ENCODE results near the gene KCNJ12.

The KCNJ12 gene

GRCh38 chr17:21382560-21383495 lies 6.7 kb downstream of the KCNJ12 start:
- H3K9ac ChIP-seq (ENCODE audit: low read depth, low read length), result no peak overlapping the region
- H3K9me3 ChIP-seq (ENCODE audit: control insufficient read depth, insufficient read depth, low read length), result no peaks in the 10 kb centered on the region
- H3K36me3 ChIP-seq (ENCODE audit: control insufficient read depth, insufficient read depth, low read length), result no peaks in the 10 kb centered on the region
- peaks cover 14% of the 10 kb centered on the region for H3K27me3 ChIP-seq (ENCODE audit: control insufficient read depth, insufficient read depth, low read length)
- H3K4me3 ChIP-seq (ENCODE audit: low read depth, low read length), result no peak overlapping the region
- no peaks in the 10 kb centered on the region for H3K4me1 ChIP-seq (ENCODE audit: control insufficient read depth, insufficient read depth, low read length)

GRCh38 chr17:21385281-21385845 lies 9.2 kb downstream of the KCNJ12 start:
- H3K4me1 ChIP-seq (ENCODE audit: control insufficient read depth, insufficient read depth, low read length), result no peaks in the 10 kb centered on the region
- H3K36me3 ChIP-seq (ENCODE audit: control insufficient read depth, insufficient read depth, low read length), result no peaks in the 10 kb centered on the region
- H3K9ac ChIP-seq (ENCODE audit: low read depth, low read length), result no peak overlapping the region
- H3K9me3 ChIP-seq (ENCODE audit: control insufficient read depth, insufficient read depth, low read length), result no peaks in the 10 kb centered on the region
- no peaks in the 10 kb centered on the region for H3K27me3 ChIP-seq (ENCODE audit: control insufficient read depth, insufficient read depth, low read length)
- H3K4me3 ChIP-seq (ENCODE audit: low read depth, low read length), result no peak overlapping the region

- no peaks in the 10 kb centered on the region for H3K27me3 ChIP-seq (ENCODE audit: control insufficient read depth, insufficient read depth, low read length)
- H3K36me3 ChIP-seq (ENCODE audit: control insufficient read depth, insufficient read depth, low read length), result no peaks in the 10 kb centered on the region
- H3K9me3 ChIP-seq (ENCODE audit: control insufficient read depth, insufficient read depth, low read length), result no peaks in the 10 kb centered on the region
- H3K4me1 ChIP-seq (ENCODE audit: control insufficient read depth, insufficient read depth, low read length), result no peaks in the 10 kb centered on the region
- no peak overlapping the region for H3K4me3 ChIP-seq (ENCODE audit: low read depth, low read length)
- H3K9ac ChIP-seq (ENCODE audit: low read depth, low read length), result no peak overlapping the region
Measured at GRCh38 chr17:21387616-21388015, 11.5 kb downstream of the KCNJ12 start.

DNA sequence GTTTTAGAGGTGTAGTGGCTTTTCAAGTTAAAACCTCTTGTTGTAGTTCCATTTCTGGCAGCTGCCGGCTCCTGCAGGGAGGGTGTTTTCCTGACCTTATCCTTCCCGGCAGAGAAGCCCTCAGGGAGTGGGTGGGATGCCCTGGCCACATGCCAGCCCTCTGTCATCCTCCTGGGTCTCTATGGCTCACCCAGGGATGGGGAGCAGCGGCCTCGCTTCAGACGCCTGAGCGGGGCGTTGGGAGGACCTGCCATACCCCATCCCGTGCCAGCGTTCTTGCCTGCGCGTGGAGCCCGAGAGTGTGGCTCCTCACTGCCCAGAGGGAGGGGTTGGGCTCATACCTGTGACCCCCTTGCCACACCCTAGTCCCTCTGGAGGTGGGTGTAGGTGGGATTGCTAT lies 11.9 kb downstream of the KCNJ12 start:
- Histone ChIP-seq H3K9ac (ENCODE audit: low read depth, low read length) (no peak overlapping the region), H3K4me1 (ENCODE audit: control insufficient read depth, insufficient read depth, low read length) (no peaks in the 10 kb centered on the region), H3K9me3 (ENCODE audit: control insufficient read depth, insufficient read depth, low read length) (no peaks in the 10 kb centered on the region), H3K27me3 (ENCODE audit: control insufficient read depth, insufficient read depth, low read length) (no peaks in the 10 kb centered on the region), H3K36me3 (ENCODE audit: control insufficient read depth, insufficient read depth, low read length) (no peaks in the 10 kb centered on the region), H3K4me3 (ENCODE audit: low read depth, low read length) (no peak overlapping the region)

GRCh38 chr17:21388944-21389343 lies 12.8 kb downstream of the KCNJ12 start:
- no peaks in the 10 kb centered on the region for H3K27me3 ChIP-seq (ENCODE audit: control insufficient read depth, insufficient read depth, low read length)
- H3K36me3 ChIP-seq (ENCODE audit: control insufficient read depth, insufficient read depth, low read length), result no peaks in the 10 kb centered on the region
- no peaks in the 10 kb centered on the region for H3K9me3 ChIP-seq (ENCODE audit: control insufficient read depth, insufficient read depth, low read length)
- no peak overlapping the region for H3K9ac ChIP-seq (ENCODE audit: low read depth, low read length)
- no peaks in the 10 kb centered on the region for H3K4me1 ChIP-seq (ENCODE audit: control insufficient read depth, insufficient read depth, low read length)
- H3K4me3 ChIP-seq (ENCODE audit: low read depth, low read length), result no peak overlapping the region

DNA sequence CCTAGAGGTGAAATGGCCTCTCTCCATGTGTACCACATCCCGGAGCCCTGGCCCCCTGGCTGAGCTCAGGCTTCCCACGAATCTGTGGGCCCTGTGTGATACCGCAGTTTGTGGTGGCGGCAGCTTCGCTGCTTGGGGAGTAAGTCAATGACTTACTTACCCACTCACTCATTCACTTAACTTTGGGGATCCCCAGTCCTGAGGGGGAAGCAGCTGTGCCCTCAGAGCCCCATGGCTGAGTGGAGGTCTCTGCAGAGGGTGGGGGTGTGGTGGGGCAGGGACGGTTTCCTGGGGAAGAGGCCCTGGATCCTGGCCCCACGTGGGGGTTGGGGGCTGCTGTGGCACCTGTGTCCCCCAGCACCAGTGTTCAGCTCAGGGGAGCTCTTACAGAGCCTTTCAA lies 13.2 kb downstream of the KCNJ12 start:
- H3K36me3 ChIP-seq (ENCODE audit: control insufficient read depth, insufficient read depth, low read length), result no peaks in the 10 kb centered on the region
- no peaks in the 10 kb centered on the region for H3K4me1 ChIP-seq (ENCODE audit: control insufficient read depth, insufficient read depth, low read length)
- no peaks in the 10 kb centered on the region for H3K9me3 ChIP-seq (ENCODE audit: control insufficient read depth, insufficient read depth, low read length)
- no peak overlapping the region for H3K9ac ChIP-seq (ENCODE audit: low read depth, low read length)
- H3K4me3 ChIP-seq (ENCODE audit: low read depth, low read length), result no peak overlapping the region
- H3K27me3 ChIP-seq (ENCODE audit: control insufficient read depth, insufficient read depth, low read length), result no peaks in the 10 kb centered on the region

GRCh38 chr17:21390294-21390693 lies 14.1 kb downstream of the KCNJ12 start:
- Histone ChIP-seq H3K4me1 (ENCODE audit: control insufficient read depth, insufficient read depth, low read length) (no peaks in the 10 kb centered on the region), H3K4me3 (ENCODE audit: low read depth, low read length) (no peak overlapping the region), H3K9ac (ENCODE audit: low read depth, low read length) (no peak overlapping the region), H3K27me3 (ENCODE audit: control insufficient read depth, insufficient read depth, low read length) (no peaks in the 10 kb centered on the region), H3K9me3 (ENCODE audit: control insufficient read depth, insufficient read depth, low read length) (no peaks in the 10 kb centered on the region), H3K36me3 (ENCODE audit: control insufficient read depth, insufficient read depth, low read length) (no peaks in the 10 kb centered on the region)

- Histone ChIP-seq H3K9me3 (ENCODE audit: control insufficient read depth, insufficient read depth, low read length) (no peaks in the 10 kb centered on the region), H3K4me3 (ENCODE audit: low read depth, low read length) (no peak overlapping the region), H3K27me3 (ENCODE audit: control insufficient read depth, insufficient read depth, low read length) (no peaks in the 10 kb centered on the region), H3K36me3 (ENCODE audit: control insufficient read depth, insufficient read depth, low read length) (no peaks in the 10 kb centered on the region), H3K9ac (ENCODE audit: low read depth, low read length) (no peak overlapping the region), H3K4me1 (ENCODE audit: control insufficient read depth, insufficient read depth, low read length) (no peaks in the 10 kb centered on the region)
Measured at GRCh38 chr17:21392266-21392665, 16.1 kb downstream of the KCNJ12 start.

DNA sequence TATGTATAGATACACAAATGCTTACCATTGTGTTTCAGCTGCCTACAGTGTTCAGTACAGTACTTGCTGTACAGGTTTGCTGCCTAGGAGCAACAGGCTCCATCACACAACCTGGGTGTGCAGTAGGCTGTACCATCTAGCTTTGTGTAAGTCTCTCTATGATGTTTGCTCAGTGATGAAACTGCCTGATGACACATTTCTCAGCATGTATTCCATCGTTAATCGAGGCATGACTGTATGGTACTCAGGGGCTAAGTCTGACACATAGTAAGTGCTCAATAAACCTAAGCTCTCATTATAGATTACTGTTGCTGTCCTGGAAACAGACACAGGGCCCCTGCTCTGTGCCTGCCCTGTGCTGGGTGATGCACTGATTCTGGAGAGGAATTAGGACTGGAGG lies 18.1 kb downstream of the KCNJ12 start:
- Histone ChIP-seq H3K4me3 (ENCODE audit: low read depth, low read length) (no peak overlapping the region), H3K9me3 (ENCODE audit: control insufficient read depth, insufficient read depth, low read length) (no peaks in the 10 kb centered on the region), H3K27me3 (ENCODE audit: control insufficient read depth, insufficient read depth, low read length) (no peaks in the 10 kb centered on the region), H3K4me1 (ENCODE audit: control insufficient read depth, insufficient read depth, low read length) (no peaks in the 10 kb centered on the region), H3K9ac (ENCODE audit: low read depth, low read length) (no peak overlapping the region), H3K36me3 (ENCODE audit: control insufficient read depth, insufficient read depth, low read length) (no peaks in the 10 kb centered on the region)

DNA sequence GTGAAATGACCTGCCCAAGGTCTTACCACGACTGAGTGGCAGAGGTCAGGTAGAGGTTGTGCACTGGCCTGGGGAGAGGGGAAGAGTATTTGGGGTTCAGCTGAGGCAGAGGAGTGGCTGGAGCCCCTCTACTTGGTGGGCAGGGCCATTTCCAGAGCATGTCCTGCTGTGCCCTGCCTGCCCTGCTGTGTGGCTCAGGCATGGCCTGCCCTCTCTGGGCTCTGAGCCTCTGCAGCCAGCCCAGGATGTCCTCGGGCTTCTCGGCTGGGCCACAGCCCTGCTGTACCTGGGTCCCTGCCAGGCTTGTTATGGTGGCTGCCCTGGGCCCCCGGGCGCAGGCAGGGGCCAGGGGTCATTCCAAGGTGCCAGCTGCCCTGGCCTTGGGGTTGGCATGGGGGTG lies 19.6 kb downstream of the KCNJ12 start:
- Histone ChIP-seq H3K9ac (ENCODE audit: low read depth, low read length) (no peak overlapping the region), H3K27me3 (ENCODE audit: control insufficient read depth, insufficient read depth, low read length) (no peaks in the 10 kb centered on the region), H3K4me1 (ENCODE audit: control insufficient read depth, insufficient read depth, low read length) (no peaks in the 10 kb centered on the region), H3K9me3 (ENCODE audit: control insufficient read depth, insufficient read depth, low read length) (no peaks in the 10 kb centered on the region), H3K4me3 (ENCODE audit: low read depth, low read length) (no peak overlapping the region), H3K36me3 (ENCODE audit: control insufficient read depth, insufficient read depth, low read length) (no peaks in the 10 kb centered on the region)

- Histone ChIP-seq H3K9me3 (ENCODE audit: control insufficient read depth, insufficient read depth, low read length) (no peaks in the 10 kb centered on the region), H3K4me3 (ENCODE audit: low read depth, low read length) (no peak overlapping the region), H3K9ac (ENCODE audit: low read depth, low read length) (no peak overlapping the region), H3K27me3 (ENCODE audit: control insufficient read depth, insufficient read depth, low read length) (no peaks in the 10 kb centered on the region), H3K4me1 (ENCODE audit: control insufficient read depth, insufficient read depth, low read length) (no peaks in the 10 kb centered on the region), H3K36me3 (ENCODE audit: control insufficient read depth, insufficient read depth, low read length) (no peaks in the 10 kb centered on the region)
Measured at GRCh38 chr17:21396237-21396636, 20.1 kb downstream of the KCNJ12 start.

All from iPS-15b (cell line).